ENCODE results near the gene PMVK.

Gene PMVK

GRCh38 chr1:154966111-154966510 is 29.6 kb upstream of the PMVK start:
- DNase-seq: no peak

- DNase-seq: no peak
Observed at GRCh38 chr1:154964359-154964758, 27.8 kb upstream of the PMVK start.

DNA sequence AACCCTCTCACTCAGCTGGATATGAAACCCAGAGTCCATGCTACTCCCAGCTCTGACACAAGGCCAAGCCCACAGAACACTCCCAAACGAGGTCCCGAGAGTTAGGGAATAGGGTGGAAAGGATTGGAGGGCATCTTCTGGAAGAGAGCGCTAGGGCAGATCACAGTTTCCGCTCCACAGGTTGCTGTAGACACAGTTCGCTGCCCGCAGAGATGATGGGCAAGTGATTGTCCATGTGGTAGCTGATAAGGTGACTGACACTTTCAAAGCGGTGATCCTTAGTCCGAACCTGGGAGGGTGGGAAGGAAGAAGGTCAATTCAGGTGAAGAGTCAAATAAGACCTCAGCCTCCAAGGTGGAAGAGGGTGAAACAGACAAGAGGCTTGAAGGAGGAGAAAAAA is 27.1 kb upstream of the PMVK start:
- DNase-seq: no peak

DNA sequence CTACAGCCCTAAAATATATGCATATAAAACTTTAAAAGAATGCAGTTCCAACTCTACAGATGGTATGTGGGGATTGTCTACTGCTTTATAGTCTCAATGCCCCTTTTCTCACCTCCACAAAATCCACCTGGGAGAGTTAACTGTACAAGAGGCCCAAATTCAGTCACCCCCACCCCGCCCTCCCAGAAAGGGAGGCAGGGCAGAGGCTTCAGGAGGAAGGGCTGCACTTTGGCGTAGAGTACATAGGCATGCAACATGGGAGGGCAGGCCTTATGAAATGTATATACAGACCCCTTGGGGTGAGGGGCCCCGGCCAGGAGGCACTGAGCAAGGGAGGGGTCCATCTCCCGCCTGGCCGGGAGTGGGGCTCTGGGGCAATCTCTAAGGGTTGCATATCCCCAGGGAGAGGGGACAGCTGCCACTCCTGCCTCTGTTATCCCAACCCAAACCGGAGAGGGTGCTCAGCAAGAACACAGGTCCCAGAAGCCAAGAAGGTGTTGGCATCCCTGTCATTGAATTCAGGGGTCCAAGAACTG is 26.3 kb upstream of the PMVK start:
- DNase-seq: no peak

GRCh38 chr1:154962156-154962749 is 25.7 kb upstream of the PMVK start:
- no peak for DNase-seq

- DNase-seq: peak; percentile 84
Observed at GRCh38 chr1:154961207-154962155, 25.0 kb upstream of the PMVK start, which contains the start of gene PYGO2. TSS of gene PYGO2 (minus strand) at chr1:154961782. CDS start at chr1:154961576, 206 bp downstream.

- no peak for DNase-seq
Observed at GRCh38 chr1:154960446-154961136, 24.1 kb upstream of the PMVK start.

DNA sequence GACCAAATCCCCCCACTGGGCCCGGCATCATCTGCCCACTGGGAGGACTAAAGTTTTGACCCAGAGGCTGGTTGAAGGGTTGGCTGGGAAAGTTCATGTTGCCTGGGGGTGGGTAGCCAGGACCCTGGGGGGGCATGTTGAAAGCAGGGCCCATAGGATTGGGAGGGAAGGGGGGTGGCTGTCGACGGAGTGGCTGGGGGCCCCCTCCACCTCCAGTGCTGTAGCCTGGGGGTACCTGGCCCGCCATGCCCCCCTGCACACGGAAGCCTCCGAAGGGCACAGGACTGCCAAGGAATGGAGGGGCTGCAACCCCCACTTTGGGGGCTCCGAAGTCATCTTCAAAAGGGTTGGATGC is 22.9 kb upstream of the PMVK start:
- no peak for DNase-seq

GRCh38 chr1:154958681-154959425 is 22.3 kb upstream of the PMVK start:
- DNase-seq: no peak

DNA sequence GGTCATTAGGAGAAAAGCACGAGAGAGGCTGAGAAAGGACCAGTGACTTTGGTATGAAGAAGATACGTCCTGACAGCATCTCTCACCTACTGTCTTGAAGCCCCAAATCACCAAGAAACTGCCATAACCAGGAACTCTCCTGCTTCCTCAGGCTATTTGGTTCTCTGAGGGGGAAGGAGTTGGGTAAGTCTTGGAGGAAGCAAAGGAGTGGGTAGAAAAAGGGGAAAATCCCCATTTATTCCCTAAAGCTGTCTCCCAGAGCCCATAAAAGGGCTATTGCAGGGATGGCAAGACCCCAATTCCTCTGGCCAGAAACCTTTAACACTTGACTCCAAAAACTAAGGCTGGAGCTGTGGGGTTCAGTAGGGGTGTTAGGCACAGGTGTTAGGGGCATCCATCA is 21.5 kb upstream of the PMVK start:
- no peak for DNase-seq

DNA sequence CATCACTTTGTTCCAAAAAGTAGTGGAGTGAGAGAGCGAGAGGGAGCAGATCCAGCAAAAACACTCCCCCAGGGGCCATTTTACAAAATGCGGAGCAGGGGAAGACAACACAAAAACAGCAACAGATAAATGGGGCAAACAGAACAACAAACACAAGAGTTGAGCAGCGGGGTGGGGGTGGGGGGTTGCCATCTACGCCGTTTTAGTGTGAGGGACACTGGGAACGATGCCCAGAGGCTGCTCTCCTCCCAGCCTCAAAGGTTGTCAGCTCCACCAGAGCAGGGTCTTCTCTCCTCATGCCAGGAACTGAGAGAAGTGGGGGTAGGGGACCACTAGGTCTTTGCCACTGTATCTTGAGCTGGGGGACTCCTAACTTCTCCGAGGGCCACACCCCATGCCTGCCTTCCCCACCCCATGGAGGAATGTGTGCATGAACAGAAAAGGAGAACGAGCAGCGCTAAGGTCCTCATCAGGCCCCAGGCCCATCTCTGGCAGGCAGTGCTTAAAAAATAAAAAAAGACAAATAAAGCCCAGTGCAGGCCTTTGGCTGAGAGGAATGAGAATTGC is 20.7 kb upstream of the PMVK start:
- no peak for DNase-seq

GRCh38 chr1:154956544-154956941 is 20.0 kb upstream of the PMVK start:
- DNase-seq: no peak

DNA sequence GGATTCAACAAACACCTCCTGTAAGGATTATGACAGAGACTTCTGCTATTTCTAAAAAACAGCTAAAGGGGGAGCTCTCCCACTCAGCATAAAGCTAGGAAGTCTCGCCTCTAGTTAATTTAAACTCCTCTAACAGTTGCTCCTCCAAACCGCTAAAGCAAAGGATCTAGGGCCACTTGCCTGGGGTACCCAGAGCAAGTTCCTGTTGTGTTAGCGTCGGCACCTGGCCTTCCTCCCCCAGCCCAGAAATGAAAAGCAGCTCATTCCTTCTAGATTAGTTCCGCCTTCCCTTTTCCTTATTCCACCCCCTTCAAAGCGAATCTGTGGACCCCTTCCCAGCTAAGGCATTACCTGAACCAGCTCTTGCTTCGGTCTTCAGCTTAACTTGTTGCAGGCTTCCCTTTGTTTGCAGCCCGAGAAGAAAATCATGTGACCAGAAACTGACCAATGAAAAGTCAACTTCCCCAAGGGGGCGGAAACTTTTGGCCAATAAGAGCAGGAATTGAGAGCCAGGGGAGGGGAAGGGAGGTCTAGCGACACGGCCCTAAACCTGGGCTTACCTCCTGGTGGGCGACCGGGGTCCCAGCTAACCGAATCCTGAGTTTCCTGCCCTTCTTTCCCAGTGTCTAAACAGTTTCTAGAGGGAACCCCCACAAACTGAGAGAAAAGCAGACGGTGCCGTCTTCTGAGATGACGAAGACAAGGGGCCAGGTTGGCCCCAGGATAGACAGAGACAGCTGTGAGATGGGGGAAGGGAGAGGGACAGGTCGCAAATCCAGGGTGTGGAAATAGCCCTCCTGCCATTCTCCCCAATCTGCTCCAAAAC is 19.4 kb upstream of the PMVK start, which contains the start of gene PBXIP1:
TSS of gene PBXIP1 (minus strand) at position 382 of the 826 bp plus-strand sequence. CDS start 2,378 bp downstream, outside the sequence.
- peak; percentile 85 for DNase-seq

GRCh38 chr1:154955039-154955717 is 18.7 kb upstream of the PMVK start:
- DNase-seq: peak; percentile 93

DNA sequence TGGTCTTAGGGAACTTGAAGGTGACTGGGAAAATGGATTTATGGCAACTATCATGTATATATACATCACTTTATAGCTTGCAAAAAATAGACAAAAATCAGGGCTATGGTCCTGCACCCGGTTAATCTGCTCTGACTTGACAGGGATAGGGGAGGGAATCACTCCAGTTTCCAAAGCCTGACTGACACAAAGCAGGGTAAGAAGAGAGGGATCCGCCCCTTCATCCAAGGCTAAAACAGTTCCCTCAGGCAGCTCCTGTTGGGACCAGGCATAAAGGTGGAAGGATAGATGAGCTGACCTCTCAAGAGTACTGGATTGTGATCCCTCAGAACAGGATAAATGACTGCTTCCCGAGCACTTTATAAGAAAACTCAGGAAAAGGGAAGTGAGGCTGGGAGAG is 18.0 kb upstream of the PMVK start:
- DNase-seq: no peak

DNA sequence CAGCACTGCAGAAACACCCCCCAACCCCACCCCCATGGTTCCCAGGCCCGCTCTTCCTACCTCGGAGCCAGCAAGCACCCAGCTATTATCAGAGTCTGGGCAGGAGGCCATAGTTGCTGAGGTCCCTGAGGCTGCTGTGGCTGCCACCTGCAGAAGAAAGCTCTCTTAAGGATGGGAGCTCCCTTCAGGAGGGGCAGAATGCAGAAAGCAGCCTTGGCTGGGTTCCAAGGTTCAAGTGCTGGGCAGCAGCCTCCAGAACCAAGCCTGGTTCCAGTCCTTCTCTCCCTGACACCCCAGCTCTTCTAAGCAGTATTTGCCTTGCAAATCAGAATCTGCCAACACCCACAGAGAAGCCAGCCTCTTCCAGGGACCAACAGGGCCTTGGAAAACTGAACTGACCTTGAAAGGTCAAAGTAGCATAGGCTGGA is 17.1 kb upstream of the PMVK start:
- no peak for DNase-seq

- DNase-seq: no peak
Observed at GRCh38 chr1:154952664-154953063, 16.1 kb upstream of the PMVK start.

DNA sequence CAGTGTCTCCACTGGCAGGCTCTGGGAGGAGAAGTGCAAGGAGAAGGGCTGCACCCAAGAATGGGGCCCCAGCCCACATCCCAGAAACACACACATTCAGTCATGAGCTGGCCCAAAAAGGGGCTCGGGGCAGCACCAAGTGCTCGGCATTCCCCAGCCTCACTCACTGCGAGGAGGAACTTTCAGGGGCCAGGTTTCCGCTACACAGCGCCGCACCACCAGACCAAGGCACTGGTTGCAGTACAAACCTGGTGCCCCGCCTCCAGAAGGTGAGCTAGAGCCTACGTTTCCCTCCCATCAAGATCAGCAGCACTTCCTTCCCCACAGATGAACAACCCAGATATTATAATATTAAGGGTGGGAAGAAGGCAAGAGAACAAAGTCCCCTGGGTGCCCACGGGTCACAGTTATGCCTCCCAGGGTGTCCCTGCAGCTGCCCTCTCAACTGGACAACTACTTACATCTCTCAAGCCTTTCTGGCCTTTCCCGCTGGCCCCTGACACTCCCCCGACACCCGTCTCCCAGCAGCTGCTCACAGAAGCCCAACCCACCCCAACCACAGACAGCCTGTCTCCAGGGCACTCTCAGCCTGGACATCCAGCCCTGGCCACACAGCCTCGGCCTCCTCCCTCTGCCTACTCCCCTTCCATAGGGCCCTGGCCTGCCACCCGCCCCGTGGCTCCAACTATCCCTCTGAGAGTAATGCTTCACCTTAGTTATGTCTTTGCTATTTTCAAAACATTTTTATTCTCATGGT is 15.6 kb upstream of the PMVK start:
- DNase-seq: peak; percentile 84

DNA sequence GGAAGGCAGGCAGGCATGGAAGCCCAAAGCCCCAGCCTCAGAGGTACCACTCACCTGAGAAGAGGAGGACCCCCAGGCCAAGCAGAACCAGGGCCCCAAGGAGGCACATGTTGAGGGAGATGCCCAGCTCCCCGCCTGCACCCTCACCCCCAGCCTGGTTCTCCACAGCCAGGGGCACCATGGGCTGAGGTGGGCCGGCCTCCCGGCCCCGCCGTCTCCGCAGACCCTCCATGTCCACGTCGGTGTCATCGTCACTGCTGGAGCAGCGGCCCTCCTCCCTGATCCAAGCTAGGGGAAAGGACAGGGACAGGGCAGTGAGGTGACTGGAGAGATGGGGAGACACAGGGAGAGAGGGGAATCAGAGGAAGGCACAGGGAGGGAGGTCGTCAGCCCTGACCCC is 11.6 kb upstream of the PMVK start:
- no peak for DNase-seq
